Measurements from ENCODE around the gene MYH9.
A peak's percentile ranks its signal among the peaks of the same experiment; 100 is the strongest.

MYH9 gene

GRCh38 chr22:36306227-36306626, 81.5 kb downstream of the MYH9 start:
- Mint-ChIP-seq H3K9me3 (no peaks in the 10 kb centered on the region), H3K4me3 (no peak overlapping the region), H3K36me3 (ENCODE audit: insufficient read depth) (peaks cover 81% of the 10 kb centered on the region), H3K27me3 (no peaks in the 10 kb centered on the region), H3K4me1 (peaks cover 12% of the 10 kb centered on the region), H3K27ac (ENCODE audit: low read depth) (peak overlapping the region; percentile 77)
- DNase-seq (ENCODE audit: low spot score in 2 of 2): no peak
- ATAC-seq (replicated peaks; ENCODE audit: extremely low read depth, poor library complexity, severe bottlenecking): no peak

GRCh38 chr22:36305813-36306212, 82.0 kb downstream of the MYH9 start:
- Mint-ChIP-seq H3K27ac (ENCODE audit: low read depth) (peak overlapping the region; percentile 77), H3K4me3 (no peak overlapping the region), H3K27me3 (no peaks in the 10 kb centered on the region), H3K36me3 (ENCODE audit: insufficient read depth) (peaks cover 81% of the 10 kb centered on the region), H3K4me1 (peaks cover 12% of the 10 kb centered on the region), H3K9me3 (no peaks in the 10 kb centered on the region)
- DNase-seq (ENCODE audit: low spot score in 2 of 2) (no peak), ATAC-seq (replicated peaks; ENCODE audit: extremely low read depth, poor library complexity, severe bottlenecking) (no peak)

GRCh38 chr22:36304429-36304828, 83.3 kb downstream of the MYH9 start:
- Mint-ChIP-seq H3K36me3 (ENCODE audit: insufficient read depth) (peaks cover 85% of the 10 kb centered on the region), H3K27ac (ENCODE audit: low read depth) (no peak overlapping the region), H3K9me3 (no peaks in the 10 kb centered on the region), H3K27me3 (no peaks in the 10 kb centered on the region), H3K4me3 (no peak overlapping the region), H3K4me1 (peaks cover 12% of the 10 kb centered on the region)
- ATAC-seq (replicated peaks; ENCODE audit: extremely low read depth, poor library complexity, severe bottlenecking): no peak
- no peak for DNase-seq (ENCODE audit: low spot score in 2 of 2)

GRCh38 chr22:36303874-36304273, 83.9 kb downstream of the MYH9 start:
- Mint-ChIP-seq H3K27ac (ENCODE audit: low read depth) (no peak overlapping the region), H3K4me3 (no peak overlapping the region), H3K9me3 (no peaks in the 10 kb centered on the region), H3K4me1 (peaks cover 12% of the 10 kb centered on the region), H3K36me3 (ENCODE audit: insufficient read depth) (peaks cover 84% of the 10 kb centered on the region), H3K27me3 (no peaks in the 10 kb centered on the region)
- no peak for ATAC-seq (replicated peaks; ENCODE audit: extremely low read depth, poor library complexity, severe bottlenecking)
- no peak for DNase-seq (ENCODE audit: low spot score in 2 of 2)

GRCh38 chr22:36303115-36303467, 84.7 kb downstream of the MYH9 start:
- Mint-ChIP-seq H3K27me3 (no peaks in the 10 kb centered on the region), H3K4me1 (peaks cover 8% of the 10 kb centered on the region), H3K36me3 (ENCODE audit: insufficient read depth) (peaks cover 83% of the 10 kb centered on the region), H3K4me3 (no peak overlapping the region), H3K27ac (ENCODE audit: low read depth) (no peak overlapping the region), H3K9me3 (no peaks in the 10 kb centered on the region)
- ATAC-seq (replicated peaks; ENCODE audit: extremely low read depth, poor library complexity, severe bottlenecking): no peak
- DNase-seq (ENCODE audit: low spot score in 2 of 2): no peak

- H3K27me3 Mint-ChIP-seq: no peaks in the 10 kb centered on the region
- H3K4me1 Mint-ChIP-seq: peaks cover 8% of the 10 kb centered on the region
- no peak overlapping the region for H3K27ac Mint-ChIP-seq (ENCODE audit: low read depth)
- H3K4me3 Mint-ChIP-seq: no peak overlapping the region
- ATAC-seq (replicated peaks; ENCODE audit: extremely low read depth, poor library complexity, severe bottlenecking) (no peak), DNase-seq (ENCODE audit: low spot score in 2 of 2) (no peak)
- H3K9me3 Mint-ChIP-seq: no peaks in the 10 kb centered on the region
- peaks cover 83% of the 10 kb centered on the region for H3K36me3 Mint-ChIP-seq (ENCODE audit: insufficient read depth)
Observed at GRCh38 chr22:36302439-36303114, 85.2 kb downstream of the MYH9 start.

- no peaks in the 10 kb centered on the region for H3K9me3 Mint-ChIP-seq
- H3K4me3 Mint-ChIP-seq: no peak overlapping the region
- no peak for DNase-seq (ENCODE audit: low spot score in 2 of 2)
- no peaks in the 10 kb centered on the region for H3K27me3 Mint-ChIP-seq
- peak overlapping the region; percentile 51 for H3K27ac Mint-ChIP-seq (ENCODE audit: low read depth)
- no peak for ATAC-seq (replicated peaks; ENCODE audit: extremely low read depth, poor library complexity, severe bottlenecking)
- H3K36me3 Mint-ChIP-seq (ENCODE audit: insufficient read depth): peaks cover 83% of the 10 kb centered on the region
- H3K4me1 Mint-ChIP-seq: peaks cover 12% of the 10 kb centered on the region
Observed at GRCh38 chr22:36301851-36302250, 85.9 kb downstream of the MYH9 start.

- ATAC-seq (replicated peaks; ENCODE audit: extremely low read depth, poor library complexity, severe bottlenecking): peak; percentile 67
- Mint-ChIP-seq H3K4me3 (no peak overlapping the region), H3K27ac (ENCODE audit: low read depth) (peak overlapping the region; percentile 51), H3K9me3 (no peaks in the 10 kb centered on the region), H3K4me1 (peaks cover 12% of the 10 kb centered on the region), H3K36me3 (ENCODE audit: insufficient read depth) (peaks cover 87% of the 10 kb centered on the region), H3K27me3 (no peaks in the 10 kb centered on the region)
- DNase-seq (ENCODE audit: low spot score in 2 of 2): peak; percentile 77
Observed at GRCh38 chr22:36301384-36301828, 86.4 kb downstream of the MYH9 start.

GRCh38 chr22:36300396-36301212, 87.2 kb downstream of the MYH9 start:
- Mint-ChIP-seq H3K4me3 (no peak overlapping the region), H3K4me1 (peaks cover 16% of the 10 kb centered on the region), H3K27me3 (no peaks in the 10 kb centered on the region), H3K9me3 (no peaks in the 10 kb centered on the region), H3K36me3 (ENCODE audit: insufficient read depth) (peaks cover 92% of the 10 kb centered on the region), H3K27ac (ENCODE audit: low read depth) (peak overlapping the region; percentile 51)
- ATAC-seq (replicated peaks; ENCODE audit: extremely low read depth, poor library complexity, severe bottlenecking) (no peak), DNase-seq (ENCODE audit: low spot score in 2 of 2) (no peak)

- Mint-ChIP-seq H3K27ac (ENCODE audit: low read depth) (peak overlapping the region; percentile 49), H3K27me3 (no peaks in the 10 kb centered on the region), H3K4me3 (no peak overlapping the region), H3K36me3 (ENCODE audit: insufficient read depth) (peaks cover 92% of the 10 kb centered on the region), H3K9me3 (no peaks in the 10 kb centered on the region), H3K4me1 (peaks cover 17% of the 10 kb centered on the region)
- DNase-seq (ENCODE audit: low spot score in 2 of 2): no peak
- no peak for ATAC-seq (replicated peaks; ENCODE audit: extremely low read depth, poor library complexity, severe bottlenecking)
Observed at GRCh38 chr22:36299911-36300310, 87.9 kb downstream of the MYH9 start.

- H3K9me3 Mint-ChIP-seq: no peaks in the 10 kb centered on the region
- no peak overlapping the region for H3K4me3 Mint-ChIP-seq
- H3K36me3 Mint-ChIP-seq (ENCODE audit: insufficient read depth): peaks cover 93% of the 10 kb centered on the region
- peaks cover 20% of the 10 kb centered on the region for H3K4me1 Mint-ChIP-seq
- DNase-seq (ENCODE audit: low spot score in 2 of 2) (no peak), ATAC-seq (replicated peaks; ENCODE audit: extremely low read depth, poor library complexity, severe bottlenecking) (no peak)
- no peaks in the 10 kb centered on the region for H3K27me3 Mint-ChIP-seq
- peak overlapping the region; percentile 49 for H3K27ac Mint-ChIP-seq (ENCODE audit: low read depth)
Observed at GRCh38 chr22:36299295-36299694, 88.5 kb downstream of the MYH9 start.

GRCh38 chr22:36298601-36299000, 89.2 kb downstream of the MYH9 start:
- Mint-ChIP-seq H3K27me3 (no peaks in the 10 kb centered on the region), H3K27ac (ENCODE audit: low read depth) (no peak overlapping the region), H3K4me3 (no peak overlapping the region), H3K36me3 (ENCODE audit: insufficient read depth) (peaks cover 94% of the 10 kb centered on the region), H3K4me1 (peaks cover 24% of the 10 kb centered on the region), H3K9me3 (no peaks in the 10 kb centered on the region)
- DNase-seq (ENCODE audit: low spot score in 2 of 2) (no peak), ATAC-seq (replicated peaks; ENCODE audit: extremely low read depth, poor library complexity, severe bottlenecking) (no peak)

GRCh38 chr22:36298118-36298517, 89.6 kb downstream of the MYH9 start:
- no peak overlapping the region for H3K27ac Mint-ChIP-seq (ENCODE audit: low read depth)
- no peak overlapping the region for H3K4me3 Mint-ChIP-seq
- H3K27me3 Mint-ChIP-seq: no peaks in the 10 kb centered on the region
- ATAC-seq (replicated peaks; ENCODE audit: extremely low read depth, poor library complexity, severe bottlenecking) (no peak), DNase-seq (ENCODE audit: low spot score in 2 of 2) (no peak)
- H3K9me3 Mint-ChIP-seq: no peaks in the 10 kb centered on the region
- H3K36me3 Mint-ChIP-seq (ENCODE audit: insufficient read depth): peaks cover 95% of the 10 kb centered on the region
- H3K4me1 Mint-ChIP-seq: peaks cover 24% of the 10 kb centered on the region
